Smooth muscle cell (in vitro differentiated cells): ENCODE measurements around the gene TTC31. TPM values are rescaled to one million over a fixed set of nuclear protein-coding genes. Genes with fewer than 3 reads are reported as not detected.
"Not testable (repeated sequence)": the region's sequence is repeated elsewhere in the genome, so short reads cannot be mapped to it uniquely, and the experiment has no call there.

Source experiments
- DNase-seq: peaks from one replicate; lab custom pipeline; 2025; ENCODE audit not compliant: unreplicated experiment; lab: John Stamatoyannopoulos, UW
- H2AFZ ChIP-seq: fragments of 200-600 bp; sonication (generic); 2 replicates; pipeline ENCODE4 v1.6.0; 2016; ENCODE audit warnings: antibody characterized with exemption, low read depth, mild to moderate bottlenecking
- H3F3A ChIP-seq: fragments of 200-600 bp; sonication (generic); 2 replicates; pipeline ENCODE4 v1.6.0; 2017; ENCODE audit warnings: antibody characterized with exemption, low read depth
- H3K27ac ChIP-seq: fragments of 200-600 bp; sonication (generic); 2 replicates; pipeline ENCODE4 v1.5.1; 2016; ENCODE audit warnings: low read depth, mild to moderate bottlenecking
- H3K27me3 ChIP-seq: fragments of 200-600 bp; sonication (generic); 2 replicates; pipeline ENCODE4 v1.6.1; 2016; ENCODE audit warnings: low read depth, mild to moderate bottlenecking
- H3K36me3 ChIP-seq: fragments of 200-600 bp; sonication (generic); 2 replicates; pipeline ENCODE4 v1.5.1; 2016; ENCODE audit warnings: low read depth
- H3K4me1 ChIP-seq: fragments of 200-600 bp; sonication (generic); 2 replicates; pipeline ENCODE4 v1.5.1; 2016; ENCODE audit warnings: low read depth
- H3K4me2 ChIP-seq: fragments of 200-600 bp; sonication (generic); 2 replicates; pipeline ENCODE4 v1.6.0; 2016; ENCODE audit warnings: mild to moderate bottlenecking
- H3K4me3 ChIP-seq: fragments of 200-600 bp; sonication (generic); 2 replicates; pipeline ENCODE4 v1.5.1; 2016; ENCODE audit warnings: mild to moderate bottlenecking
- H3K79me2 ChIP-seq: fragments of 200-600 bp; sonication (generic); 2 replicates; pipeline ENCODE4 v1.6.0; 2016; ENCODE audit warnings: low read depth, mild to moderate bottlenecking
- H3K9ac ChIP-seq: fragments of 200-600 bp; sonication (generic); 2 replicates; pipeline ENCODE4 v1.6.0; 2016; ENCODE audit warnings: low read depth
- H3K9me3 ChIP-seq: fragments of 200-600 bp; sonication (generic); replicated peaks from 2 replicates; pipeline ENCODE4 v1.5.1; 2016; ENCODE audit warnings: low read depth
- H4K20me1 ChIP-seq: fragments of 200-600 bp; sonication (generic); 2 replicates; pipeline ENCODE4 v1.6.0; 2016; ENCODE audit warnings: low read depth
- CTCF ChIP-seq: fragments of 200-600 bp; sonication (generic); IDR thresholded peaks from 2 replicates; pipeline ENCODE4 v1.5.1; 2017; ENCODE audit warnings: borderline replicate concordance, mild to moderate bottlenecking, antibody characterized with exemption; ENCODE audit not compliant: insufficient read depth, poor library complexity, severe bottlenecking
- WGBS: methylation state at CpG from one replicate; pipeline ENCODE4 v1.1.7; 2016; ENCODE audit warnings: low lambda C conversion rate; 5-methylcytosine and 5-hydroxymethylcytosine counted together
- polyA plus RNA-seq: library from polyadenylated mRNA; unstranded; fragments of >200 nt; fragmentation: Nextera tagmentation; extraction: Ambion mirVana; gene quantifications from 2 replicates; pipeline ENCODE4 v1.2.1, GENCODE V29; 2016
- total RNA-seq: library from RNA; depleted of rRNA; stranded (reverse); fragments of >200 nt; gene quantifications from 2 replicates; pipeline ENCODE4 v1.2.3, GENCODE V29; 2014

TTC31 gene
- total and polyA plus RNA-seq, 2 experiments from 2014 or later = 17.3 to 23.3 TPM

DNA sequence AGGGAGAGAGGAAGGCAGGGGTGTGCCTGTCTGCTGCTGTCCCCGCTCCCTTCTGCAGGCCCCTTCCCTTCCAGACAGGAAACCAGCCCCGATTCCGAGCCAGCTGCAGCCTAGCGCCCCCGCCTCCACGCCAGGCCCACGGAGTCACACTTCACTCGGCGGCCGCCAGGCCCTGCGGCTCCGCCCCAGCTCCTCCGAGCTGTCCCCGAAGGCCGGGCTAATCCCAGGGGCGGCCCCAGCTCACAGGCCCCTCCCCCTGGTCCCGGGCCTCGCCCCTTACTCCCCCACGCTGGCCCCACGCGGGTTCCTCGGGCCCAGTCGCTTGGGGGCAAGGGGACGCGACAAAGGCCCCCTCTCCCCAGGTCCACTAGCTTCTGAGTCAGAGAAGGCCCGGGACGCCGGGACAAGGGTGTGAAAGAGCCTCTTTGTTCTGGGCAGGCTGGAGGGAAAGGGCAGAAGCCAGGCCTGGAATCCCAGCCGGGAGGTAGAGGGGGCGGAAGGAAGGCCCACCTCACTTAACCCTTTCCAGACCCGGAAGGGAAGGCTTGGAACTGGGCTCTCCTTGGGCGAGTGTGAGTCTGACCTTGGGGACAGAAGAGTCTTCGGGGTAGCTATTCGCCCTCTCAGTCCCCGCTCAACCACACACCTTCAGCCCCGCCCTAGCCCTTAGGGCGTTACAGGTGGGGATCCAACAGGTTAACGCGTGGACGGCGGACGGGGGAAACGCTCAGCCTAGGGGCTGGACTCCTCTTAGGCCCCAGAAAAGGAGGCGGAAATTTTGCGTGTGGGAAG is 42.3 kb upstream of the TTC31 start:
- H3F3A ChIP-seq = peaks cover 15% of the 10 kb centered on the region
- 2% methylated on average over 44 of the region's 45 CpGs for WGBS
- peaks cover 50% of the 10 kb centered on the region for H3K79me2 ChIP-seq

GRCh38 chr2:74441170-74441689 is 41.7 kb upstream of the TTC31 start:
- Histone ChIP-seq H3K79me2 (peaks cover 43% of the 10 kb centered on the region), H3K4me1 (peaks cover 30% of the 10 kb centered on the region), H3K27ac (peak overlapping the region; percentile 93), H3K4me3 (peak overlapping the region; percentile 61), H3K36me3 (no peaks in the 10 kb centered on the region), H4K20me1 (peaks cover 35% of the 10 kb centered on the region), H3K4me2 (peak overlapping the region; percentile 96), H3K9ac (peak overlapping the region; percentile 82), H3F3A (peaks cover 15% of the 10 kb centered on the region), H2AFZ (peak overlapping the region; percentile 93), H3K27me3 (no peaks in the 10 kb centered on the region), H3K9me3 (no peaks in the 10 kb centered on the region)
- no peak for DNase-seq
- no peak for TF ChIP-seq CTCF
- 3% methylated on average over 33 of the region's 33 CpGs for WGBS

More for the DNA sequence above, 42.3 kb upstream of the TTC31 start:
- peak overlapping the region; percentile 96 for H3K4me2 ChIP-seq
- peak overlapping the region; percentile 93 for H3K27ac ChIP-seq
- H2AFZ ChIP-seq = peak overlapping the region; percentile 93
- H3K9me3 ChIP-seq = no peaks in the 10 kb centered on the region
- H3K4me3 ChIP-seq = peak overlapping the region; percentile 61
- no peaks in the 10 kb centered on the region for H3K36me3 ChIP-seq
- H3K9ac ChIP-seq = peak overlapping the region; percentile 82
- H3K27me3 ChIP-seq = no peaks in the 10 kb centered on the region
- TF ChIP-seq CTCF = no peak
- H4K20me1 ChIP-seq = peaks cover 42% of the 10 kb centered on the region
- H3K4me1 ChIP-seq = peaks cover 30% of the 10 kb centered on the region
- DNase-seq = peak; percentile 79

- no peaks in the 10 kb centered on the region for H3K27me3 ChIP-seq
- H3K27ac ChIP-seq = peak within 1 kb of the TSS; percentile 93
- peaks cover 37% of the 10 kb centered on the region for H3K79me2 ChIP-seq
- H3K36me3 ChIP-seq = no peaks in the 10 kb centered on the region
- H3K9me3 ChIP-seq = no peaks in the 10 kb centered on the region
- peak within 1 kb of the TSS; percentile 96 for H3K4me2 ChIP-seq
- no peak for DNase-seq
- peak within 1 kb of the TSS; percentile 61 for H3K4me3 ChIP-seq
- peaks cover 15% of the 10 kb centered on the region for H3F3A ChIP-seq
- H3K4me1 ChIP-seq = peaks cover 27% of the 10 kb centered on the region
- no peak for TF ChIP-seq CTCF
- H3K9ac ChIP-seq = peak within 1 kb of the TSS; percentile 82
- peaks cover 29% of the 10 kb centered on the region for H4K20me1 ChIP-seq
- H2AFZ ChIP-seq = peak within 1 kb of the TSS; percentile 93
- 1% methylated on average over 62 of the region's 75 CpGs for WGBS
These were observed 41.0 kb upstream of the TTC31 start, which contains the start of gene RTKN for GRCh38 chr2:74441690-74442482. Gene RTKN (minus strand): TSS chr2:74441937. CDS start chr2:74441816, 121 bp downstream.

DNA sequence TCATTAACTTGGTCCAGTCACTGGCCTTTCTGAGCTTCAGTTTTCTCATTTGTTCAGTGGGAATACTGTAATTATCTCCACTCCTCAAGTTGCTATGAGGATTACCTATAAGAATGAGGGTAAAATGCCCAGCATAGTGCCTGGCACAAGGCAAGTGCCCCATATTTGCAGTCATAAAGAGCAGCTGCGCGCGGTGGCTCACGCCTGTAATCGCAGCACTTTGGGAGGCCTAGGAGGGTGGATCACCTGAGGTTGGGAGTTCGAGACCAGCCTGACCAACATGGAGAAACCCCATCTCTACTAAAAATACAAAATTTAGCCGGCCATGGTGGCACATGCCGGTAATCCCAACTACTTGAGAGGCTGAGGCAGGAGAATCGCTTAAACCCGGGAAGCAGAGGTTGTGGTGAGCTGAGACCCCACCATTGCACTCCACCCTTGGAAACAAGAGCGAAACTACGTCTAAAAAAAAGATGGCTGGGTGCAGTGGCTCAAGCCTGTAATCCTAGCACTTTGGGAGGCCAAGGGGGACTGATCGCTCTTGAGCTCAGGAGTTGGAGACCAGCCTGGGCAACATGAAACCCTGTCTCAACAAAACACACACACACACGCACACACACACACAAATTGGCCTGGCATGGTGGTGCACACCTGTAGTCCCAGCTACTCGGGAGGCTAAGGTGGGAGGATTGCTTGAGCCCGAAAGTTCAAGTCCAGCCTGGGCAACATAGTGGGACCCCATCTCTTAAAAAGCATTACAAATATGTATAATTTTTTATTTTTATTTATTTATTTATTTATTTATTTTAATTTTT is 40.2 kb upstream of the TTC31 start:
- not testable (repeated sequence) for H3K36me3 ChIP-seq, H3K9me3 ChIP-seq, H3K27me3 ChIP-seq, DNase-seq
- Histone ChIP-seq H4K20me1 (peaks cover 21% of the 10 kb centered on the region), H3K9ac (peak overlapping the region; percentile 82), H3F3A (peaks cover 15% of the 10 kb centered on the region), H3K4me1 (peaks cover 19% of the 10 kb centered on the region), H3K27ac (peak overlapping the region; percentile 93), H3K4me2 (peak overlapping the region; percentile 96), H3K79me2 (peaks cover 28% of the 10 kb centered on the region), H2AFZ (peak overlapping the region; percentile 93), H3K4me3 (peak overlapping the region; percentile 61)
- 86% methylated on average over 16 of the region's 16 CpGs for WGBS
